GM12891 (cell line): ENCODE results near the gene FCER1A.

Source experiments
- POLR2A ChIP-seq: IDR thresholded peaks from 2 replicates; pipeline ENCODE4 v1.6.1; 2011; ENCODE audit warnings: low read depth, low read length, control low read depth
- POLR2AphosphoS5 ChIP-seq: IDR thresholded peaks from 2 replicates; pipeline ENCODE4 v1.6.1; 2011; ENCODE audit warnings: low read depth, low read length, control low read depth
- SPI1 ChIP-seq: IDR thresholded peaks from 2 replicates; pipeline ENCODE4 v1.6.1; 2011; ENCODE audit warnings: low read depth, low read length, control low read depth
- TAF1 ChIP-seq: IDR thresholded peaks from 2 replicates; pipeline ENCODE4 v1.6.1; 2011; ENCODE audit warnings: low read depth, low read length, control low read depth

GRCh38 chr1:159339536-159339935 lies 37.4 kb downstream of the FCER1A start:
- TF ChIP-seq POLR2A (no peak), POLR2AphosphoS5 (no peak), TAF1 (no peak), SPI1 (no peak)
